GM18507 (cell line): ENCODE data around the gene LRBA.
"Not testable (repeated sequence)": the region's sequence is repeated elsewhere in the genome, so short reads cannot be mapped to it uniquely, and the experiment has no call there.

ENCODE experiments used
- DNase-seq: peaks from one replicate; pipeline ENCODE4 v3.0.0; 2011; ENCODE audit warnings: low read depth; ENCODE audit not compliant: insufficient read length; ENCODE audit errors: extremely low spot score
- FAIRE-seq: peaks from 2 replicates; lab custom pipeline; 2011; peaks lifted over from hg19 to GRCh38; lab: Jason Lieb, UNC

The LRBA gene

GRCh38 chr4:150982557-150983233, 32.4 kb downstream of the LRBA start:
- DNase-seq (no peak), FAIRE-seq (no peak)

GRCh38 chr4:150978738-150979575, 36.1 kb downstream of the LRBA start:
- FAIRE-seq (no peak), DNase-seq (no peak)

- FAIRE-seq (no peak), DNase-seq (no peak)
Measured at GRCh38 chr4:150976478-150977118, 38.5 kb downstream of the LRBA start.

GRCh38 chr4:150974750-150975149, 40.3 kb downstream of the LRBA start:
- peak; percentile 80 for FAIRE-seq
- no peak for DNase-seq

- FAIRE-seq, result no peak
Measured at GRCh38 chr4:150974252-150974640, 40.8 kb downstream of the LRBA start.

GRCh38 chr4:150973626-150974251, 41.3 kb downstream of the LRBA start:
- DNase-seq, result no peak
- FAIRE-seq, result peak; percentile 65

More at GRCh38 chr4:150974252-150974640, 40.8 kb downstream of the LRBA start:
- no peak for DNase-seq

GRCh38 chr4:150972592-150972991, 42.5 kb downstream of the LRBA start:
- FAIRE-seq, result no peak

GRCh38 chr4:150971901-150972300, 43.2 kb downstream of the LRBA start:
- peak; percentile 46 for FAIRE-seq
- DNase-seq, result no peak

More at GRCh38 chr4:150972592-150972991, 42.5 kb downstream of the LRBA start:
- DNase-seq, result no peak

GRCh38 chr4:150970685-150971151, 44.4 kb downstream of the LRBA start:
- no peak for DNase-seq
- FAIRE-seq, result peak; percentile 74

- DNase-seq (no peak), FAIRE-seq (no peak)
Measured at GRCh38 chr4:150964754-150965153, 50.3 kb downstream of the LRBA start.

- FAIRE-seq, DNase-seq: not testable (repeated sequence)
Measured at GRCh38 chr4:150963602-150964345, 51.3 kb downstream of the LRBA start.

GRCh38 chr4:150962245-150962644, 52.8 kb downstream of the LRBA start:
- no peak for DNase-seq
- peak; percentile 67 for FAIRE-seq

- no peak for DNase-seq
- FAIRE-seq, result no peak
Measured at GRCh38 chr4:150961566-150961965, 53.5 kb downstream of the LRBA start.

GRCh38 chr4:150960818-150961217, 54.3 kb downstream of the LRBA start:
- FAIRE-seq (no peak), DNase-seq (no peak)

- DNase-seq, result no peak
- FAIRE-seq, result no peak
Measured at GRCh38 chr4:150960079-150960478, 55.0 kb downstream of the LRBA start.

GRCh38 chr4:150957981-150958380, 57.1 kb downstream of the LRBA start:
- not testable (repeated sequence) for FAIRE-seq, DNase-seq

GRCh38 chr4:150957095-150957494, 58.0 kb downstream of the LRBA start:
- not testable (repeated sequence) for DNase-seq, FAIRE-seq

- not testable (repeated sequence) for FAIRE-seq, DNase-seq
Measured at GRCh38 chr4:150953916-150954315, 61.2 kb downstream of the LRBA start.
